Colonic mucosa (tissue), 4 donors: ENCODE measurements around the gene PDE8B. TPM values are rescaled to one million over a fixed set of nuclear protein-coding genes. Genes with fewer than 3 reads are reported as not detected.

Experiments used
- DNase-seq: peaks from one replicate; pipeline ENCODE4 v3.0.0-alpha.2; 2020
- H3K27ac ChIP-seq: fragments of 200-600 bp; one replicate; pipeline ENCODE4 v1.8.0; 2021
- H3K27me3 ChIP-seq: fragments of 200-600 bp; one replicate; pipeline ENCODE4 v1.8.0; 2021
- H3K36me3 ChIP-seq: fragments of 200-600 bp; one replicate; pipeline ENCODE4 v1.8.0; 2021
- H3K4me1 ChIP-seq: fragments of 200-600 bp; one replicate; pipeline ENCODE4 v1.8.0; 2021; ENCODE audit warnings: mild to moderate bottlenecking
- H3K4me3 ChIP-seq: fragments of 200-600 bp; one replicate; pipeline ENCODE4 v1.8.0; 2021
- H3K9ac ChIP-seq, 2 donors: one replicate each; pipeline ENCODE4 v1.7.0; 2013; ENCODE audit warnings: control low read depth in 2 of 2, low read depth in 2 of 2, low read length in 2 of 2
- H3K9me3 ChIP-seq: fragments of 200-600 bp; one replicate; pipeline ENCODE4 v1.8.0; 2021
- intact Hi-C: fragments of 100-400 bp; cut with DNase I; formaldehyde crosslinking; loops from one replicate; pipeline ENCODE4 v1.14.1; 2022
- total RNA-seq, 2 donors: library from RNA; stranded (reverse); fragmentation: NEBNext Ultra II Directional in 1 of 2; extraction: Animal tissue kit (Norgen Biotek cat#: 25700) in 1 of 2; gene quantifications; one replicate each; pipeline ENCODE4 v1.2.1, GENCODE V29; 2021
- TF ChIP-seq, protein P1 (sequence below): fragments of 200-600 bp; IDR thresholded peaks from one replicate; pipeline ENCODE4 v1.8.0; 2022; ENCODE audit warnings: antibody characterized with exemption, mild to moderate bottlenecking
- donor health status: healthy.
- donor health status: DM: no; HTN: no; CAD: no.
- donor health status: DM: no; HTN: no; CAD: no.

The PDE8B gene
- total RNA-seq, 2 donors from 2014 or later, result 0.86 to 1.8 TPM

DNA sequence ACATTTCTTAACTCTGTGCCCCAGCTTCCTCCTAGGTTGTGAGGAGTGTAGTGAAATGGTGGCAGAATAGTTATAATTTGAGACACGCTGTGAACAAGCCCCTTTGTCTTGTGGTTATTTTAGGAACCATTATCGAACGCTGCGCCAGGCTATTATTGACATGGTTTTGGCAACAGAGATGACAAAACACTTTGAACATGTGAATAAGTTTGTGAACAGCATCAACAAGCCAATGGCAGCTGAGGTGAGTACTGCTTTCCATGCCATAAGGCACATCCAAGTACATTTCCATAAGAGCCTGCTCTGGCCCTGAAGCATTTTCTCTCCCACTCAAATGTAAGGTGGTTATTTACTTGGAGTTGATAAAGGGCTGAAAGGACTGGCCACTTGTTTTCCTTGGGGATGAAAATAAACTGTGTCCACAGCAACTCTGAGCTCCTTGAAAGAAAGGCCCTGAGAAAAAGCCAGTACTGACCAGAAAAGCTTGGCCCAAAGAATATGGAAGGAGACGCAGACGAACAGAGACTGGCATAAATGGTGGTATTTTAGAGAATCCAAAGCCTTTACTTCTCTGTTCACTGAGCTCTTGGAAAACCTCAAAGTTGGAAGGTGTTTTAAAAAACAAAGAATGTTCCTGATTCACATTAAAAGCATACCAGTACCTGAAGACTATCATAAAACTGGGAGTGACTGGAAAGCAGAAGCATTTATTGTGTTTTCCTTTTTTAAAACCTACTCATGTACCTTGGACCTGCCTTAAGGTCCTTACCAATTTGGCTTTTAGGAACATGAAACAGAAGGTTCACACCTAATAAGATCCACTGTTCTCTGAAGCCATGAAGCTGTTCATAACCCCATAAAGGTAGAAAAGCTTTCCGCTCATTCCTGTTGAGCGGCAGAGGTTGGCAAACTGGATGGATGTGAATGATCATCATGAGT, 209.4 kb downstream of the PDE8B start:
- Histone ChIP-seq H3K36me3 (no peaks in the 10 kb centered on the region), H3K4me1 (no peaks in the 10 kb centered on the region), H3K27ac (no peak overlapping the region), H3K27me3 (no peaks in the 10 kb centered on the region), H3K9me3 (no peaks in the 10 kb centered on the region), H3K9ac (no peak overlapping the region), H3K4me3 (no peak overlapping the region)
- DNase-seq, result no peak
- intact Hi-C loops, result no loop called here
- TF ChIP-seq, protein P1, sequence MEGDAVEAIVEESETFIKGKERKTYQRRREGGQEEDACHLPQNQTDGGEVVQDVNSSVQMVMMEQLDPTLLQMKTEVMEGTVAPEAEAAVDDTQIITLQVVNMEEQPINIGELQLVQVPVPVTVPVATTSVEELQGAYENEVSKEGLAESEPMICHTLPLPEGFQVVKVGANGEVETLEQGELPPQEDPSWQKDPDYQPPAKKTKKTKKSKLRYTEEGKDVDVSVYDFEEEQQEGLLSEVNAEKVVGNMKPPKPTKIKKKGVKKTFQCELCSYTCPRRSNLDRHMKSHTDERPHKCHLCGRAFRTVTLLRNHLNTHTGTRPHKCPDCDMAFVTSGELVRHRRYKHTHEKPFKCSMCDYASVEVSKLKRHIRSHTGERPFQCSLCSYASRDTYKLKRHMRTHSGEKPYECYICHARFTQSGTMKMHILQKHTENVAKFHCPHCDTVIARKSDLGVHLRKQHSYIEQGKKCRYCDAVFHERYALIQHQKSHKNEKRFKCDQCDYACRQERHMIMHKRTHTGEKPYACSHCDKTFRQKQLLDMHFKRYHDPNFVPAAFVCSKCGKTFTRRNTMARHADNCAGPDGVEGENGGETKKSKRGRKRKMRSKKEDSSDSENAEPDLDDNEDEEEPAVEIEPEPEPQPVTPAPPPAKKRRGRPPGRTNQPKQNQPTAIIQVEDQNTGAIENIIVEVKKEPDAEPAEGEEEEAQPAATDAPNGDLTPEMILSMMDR, result no peak

DNA sequence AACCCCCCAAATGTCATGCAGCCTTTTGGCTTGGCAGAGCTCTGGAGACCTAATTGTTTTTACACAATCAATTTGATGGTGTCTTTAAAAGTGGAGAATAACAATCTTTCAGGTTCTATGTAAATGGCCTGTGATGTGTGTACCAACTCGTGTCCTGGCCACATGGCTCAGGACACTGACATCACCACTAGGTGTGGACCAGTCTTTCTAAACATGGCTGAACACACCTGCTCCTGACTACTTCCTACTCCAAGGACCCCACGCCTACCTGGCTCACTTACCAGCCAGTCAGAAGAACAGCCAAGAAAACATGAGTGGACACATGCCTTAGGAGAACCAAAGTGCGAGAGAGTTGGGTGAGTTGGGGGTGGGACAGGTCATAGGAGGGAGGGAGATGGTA, 210.5 kb downstream of the PDE8B start:
- Histone ChIP-seq H3K4me3 (no peak overlapping the region), H3K27me3 (no peaks in the 10 kb centered on the region), H3K27ac (no peak overlapping the region), H3K36me3 (no peaks in the 10 kb centered on the region), H3K4me1 (no peaks in the 10 kb centered on the region), H3K9me3 (no peaks in the 10 kb centered on the region), H3K9ac (no peak overlapping the region)
- TF ChIP-seq, protein P1, result no peak
- no peak for DNase-seq
- intact Hi-C loops, result no loop called here

DNA sequence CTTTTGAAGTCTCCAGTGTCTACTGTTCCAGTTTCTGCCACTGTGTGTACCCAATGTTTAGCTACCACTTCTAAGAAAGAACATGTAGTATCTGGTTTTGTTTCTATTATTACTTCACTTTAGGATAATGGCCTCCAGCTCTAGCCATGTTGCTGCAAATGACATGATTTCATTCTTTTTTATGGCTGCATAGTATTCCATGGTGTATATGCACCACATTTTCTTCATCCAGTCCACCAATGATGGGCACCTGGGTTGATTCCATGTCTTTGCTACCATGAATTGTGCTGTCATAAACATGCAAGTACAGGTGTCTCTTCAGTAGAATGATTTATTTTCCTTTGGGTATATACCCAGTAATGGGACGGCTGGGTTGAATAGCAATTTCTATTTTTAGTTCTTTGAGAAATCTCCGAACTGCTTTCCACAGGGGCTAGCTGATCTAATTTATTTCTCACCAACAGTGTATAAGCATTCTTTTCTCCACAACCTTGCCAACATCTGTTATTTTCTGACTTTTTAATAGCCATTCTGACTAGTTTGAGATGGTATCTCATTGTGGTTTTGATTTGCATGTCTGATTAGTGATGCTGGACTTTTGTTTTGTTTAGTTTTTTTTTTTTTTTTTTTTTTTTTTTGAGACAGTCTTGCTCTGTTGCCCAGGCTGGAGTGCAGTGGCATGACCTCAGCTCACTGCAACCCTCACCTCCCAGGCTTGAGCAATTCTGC, 212.7 kb downstream of the PDE8B start:
- intact Hi-C loops, result no loop called here
- DNase-seq, result no peak
- TF ChIP-seq, protein P1, result no peak
- Histone ChIP-seq H3K27me3 (no peaks in the 10 kb centered on the region), H3K36me3 (no peaks in the 10 kb centered on the region), H3K27ac (no peak overlapping the region), H3K4me3 (no peak overlapping the region), H3K9ac (no peak overlapping the region), H3K4me1 (no peaks in the 10 kb centered on the region), H3K9me3 (no peaks in the 10 kb centered on the region)

DNA sequence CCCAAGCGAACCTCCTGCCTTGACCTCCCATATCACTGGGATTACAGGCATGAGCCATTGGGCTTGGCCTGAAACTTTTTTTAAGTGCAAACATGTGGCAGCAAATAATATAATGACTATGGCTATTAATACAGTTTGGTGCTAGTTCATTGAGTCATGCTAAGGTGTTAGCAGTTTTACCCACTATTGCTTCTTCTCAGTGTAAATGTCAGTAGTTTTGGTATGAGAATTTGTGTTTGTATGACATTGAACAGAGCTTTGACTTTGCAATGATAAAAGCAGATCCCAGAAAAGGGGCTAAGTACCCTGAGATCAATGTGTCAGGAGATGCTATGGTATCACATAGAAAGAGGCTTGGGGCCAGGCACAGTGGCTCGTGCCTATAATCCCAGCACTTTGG, 214.4 kb downstream of the PDE8B start:
- no peak for DNase-seq
- intact Hi-C loops, result no loop called here
- Histone ChIP-seq H3K4me3 (no peak overlapping the region), H3K36me3 (no peaks in the 10 kb centered on the region), H3K27ac (no peak overlapping the region), H3K4me1 (no peaks in the 10 kb centered on the region), H3K9me3 (no peaks in the 10 kb centered on the region), H3K27me3 (no peaks in the 10 kb centered on the region), H3K9ac (no peak overlapping the region)
- TF ChIP-seq, protein P1, result no peak

DNA sequence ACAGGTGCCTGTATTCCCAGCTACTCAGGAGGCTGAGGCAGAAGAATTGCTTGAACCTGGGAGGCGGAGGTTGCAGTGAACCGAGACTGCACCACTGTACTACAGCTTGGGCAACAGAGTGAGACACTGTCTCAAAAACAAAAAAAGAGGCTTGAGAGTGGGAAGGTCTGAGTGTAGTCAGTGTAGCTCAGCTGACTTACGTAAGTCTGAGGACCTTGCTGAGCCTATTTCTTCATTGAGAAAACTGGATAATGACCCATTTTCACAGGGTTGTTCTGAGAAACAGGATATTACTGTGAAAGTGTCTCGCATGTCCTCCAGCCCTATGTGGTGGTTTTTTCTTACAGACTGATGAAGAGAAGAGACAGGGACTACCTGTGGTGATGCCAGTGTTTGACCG, 214.9 kb downstream of the PDE8B start:
- TF ChIP-seq, protein P1, result no peak
- no peaks in the 10 kb centered on the region for H3K9me3 ChIP-seq
- H3K4me1 ChIP-seq, result no peaks in the 10 kb centered on the region
- H3K27me3 ChIP-seq, result no peaks in the 10 kb centered on the region
- H3K27ac ChIP-seq, result no peak overlapping the region
- DNase-seq, result no peak
- no peaks in the 10 kb centered on the region for H3K36me3 ChIP-seq
- H3K4me3 ChIP-seq, result no peak overlapping the region
- no peak overlapping the region for H3K9ac ChIP-seq
- intact Hi-C loops, result no loop called here
